Endothelial cell of umbilical vein (primary cell): ENCODE results near the gene DMD. TPM values are rescaled to one million over a fixed set of nuclear protein-coding genes. Genes with fewer than 3 reads are reported as not detected.

Experiments
- BruUV-seq: library from RNA; stranded (reverse); fragments of 400-500 nt; replicated peaks from 2 replicates; lab custom pipeline; 2021; lab: Mats Ljungman, UMichigan
- CTCF ChIA-PET: fragments of 300-600, 350-600 bp; sonication (Branson Sonifier 250); formaldehyde crosslinking; loops from one replicate; lab custom pipeline; 2021; ENCODE audit warnings: antibody characterized with exemption, inconsistent platforms; lab: Charles Lee
- POLR2A ChIA-PET: fragments of 300-600, 350-600 bp; sonication (Branson Sonifier 250); formaldehyde crosslinking; loops from one replicate; lab custom pipeline; 2021; ENCODE audit warnings: antibody characterized with exemption, inconsistent platforms; lab: Charles Lee
- DNase-seq: peaks from one replicate; pipeline ENCODE4 v3.0.0-alpha.2; 2011; ENCODE audit warnings: low read depth, low spot score
- FAIRE-seq: peaks from 2 replicates; lab custom pipeline; 2011; peaks lifted over from hg19 to GRCh38; lab: Jason Lieb, UNC
- H2AFZ ChIP-seq: 2 replicates; pipeline ENCODE4 v1.6.0; 2012; ENCODE audit warnings: low read depth, low read length, control low read depth, inconsistent platforms
- H3K27ac ChIP-seq: 2 replicates; pipeline ENCODE4 v1.5.1; 2011; ENCODE audit warnings: low read depth, mild to moderate bottlenecking, control low read depth, low read length, moderate library complexity; ENCODE audit not compliant: insufficient read depth
- H3K27me3 ChIP-seq, 2 experiments: 2 replicates each; pipeline versions ENCODE4 v1.6.0 to v1.6.1; 2011; ENCODE audit warnings: low read length in 2 of 2, mixed read lengths in 1 of 2; ENCODE audit not compliant: control insufficient read depth in 2 of 2, insufficient read depth in 2 of 2
- H3K36me3 ChIP-seq, 2 experiments: 2 replicates in 1 of 2; 3 replicates in 1 of 2; pipeline ENCODE4 v1.5.1; 2011; ENCODE audit warnings: low read length in 2 of 2, mild to moderate bottlenecking in 1 of 2, moderate library complexity in 1 of 2; ENCODE audit not compliant: control insufficient read depth in 2 of 2, insufficient read depth in 2 of 2; ENCODE audit errors: extremely low read depth in 1 of 2
- H3K4me1 ChIP-seq: 3 replicates; pipeline ENCODE4 v1.5.1; 2011; ENCODE audit warnings: mild to moderate bottlenecking, low read length; ENCODE audit not compliant: control insufficient read depth, insufficient read depth; ENCODE audit errors: extremely low read depth
- H3K4me2 ChIP-seq: 2 replicates; pipeline ENCODE4 v1.6.1; 2011; ENCODE audit warnings: low read length, control low read depth, mixed read lengths; ENCODE audit not compliant: insufficient read depth
- H3K4me3 ChIP-seq, 3 experiments: fragments of 200-600 bp in 1 of 3; sonication (generic), shearing (Covaris generic) in 1 of 3; replicated peaks in 1 of 3; 2 replicates each; pipeline ENCODE4 v1.5.1; 2011 to 2016; ENCODE audit warnings: control low read depth in 3 of 3, low read length in 3 of 3, mild to moderate bottlenecking in 2 of 3, inconsistent platforms in 1 of 3, low read depth in 1 of 3, moderate library complexity in 1 of 3; ENCODE audit not compliant: insufficient read depth in 1 of 3
- H3K79me2 ChIP-seq: 2 replicates; pipeline ENCODE4 v1.6.0; 2012; ENCODE audit warnings: low read length, inconsistent platforms; ENCODE audit not compliant: control insufficient read depth, insufficient read depth
- H3K9ac ChIP-seq: replicated peaks from 2 replicates; pipeline ENCODE3; 2011; ENCODE audit warnings: low read length, control low read depth; ENCODE audit not compliant: insufficient read depth; ENCODE audit errors: extremely low read depth
- H3K9me1 ChIP-seq: replicated peaks from 3 replicates; pipeline ENCODE4 v1.6.0; 2011; ENCODE audit warnings: mild to moderate bottlenecking, low read length; ENCODE audit not compliant: control insufficient read depth, insufficient read depth; ENCODE audit errors: extremely low read depth
- H3K9me3 ChIP-seq: replicated peaks from 2 replicates; pipeline ENCODE4 v1.5.1; 2012; ENCODE audit warnings: low read length, inconsistent platforms; ENCODE audit not compliant: control insufficient read depth, insufficient read depth
- H4K20me1 ChIP-seq: replicated peaks from 2 replicates; pipeline ENCODE3; 2011; ENCODE audit warnings: mild to moderate bottlenecking, low read length; ENCODE audit not compliant: control insufficient read depth, insufficient read depth; ENCODE audit errors: extremely low read depth
- EZH2 ChIP-seq: IDR thresholded peaks from 2 replicates; pipeline ENCODE4 v1.6.1; 2012; ENCODE audit warnings: borderline replicate concordance, low read depth, mild to moderate bottlenecking, moderate library complexity, low read length, inconsistent platforms; ENCODE audit not compliant: severe bottlenecking
- FOS ChIP-seq: IDR thresholded peaks from 2 replicates; pipeline ENCODE4 v1.6.1; 2011; ENCODE audit warnings: mild to moderate bottlenecking, low read length, moderate library complexity, borderline replicate concordance; ENCODE audit not compliant: insufficient read depth
- GATA2 ChIP-seq: IDR thresholded peaks from 2 replicates; pipeline ENCODE4 v1.7.0; 2011; ENCODE audit warnings: low read depth, mild to moderate bottlenecking, moderate library complexity, mixed read lengths, low read length; ENCODE audit not compliant: insufficient read length, insufficient read depth
- JUN ChIP-seq: IDR thresholded peaks from 2 replicates; pipeline ENCODE4 v1.6.1; 2011; ENCODE audit warnings: borderline replicate concordance, low read depth; ENCODE audit not compliant: insufficient read length, insufficient read depth
- MYC ChIP-seq: IDR thresholded peaks from one replicate; pipeline ENCODE4 v1.6.1; 2011; ENCODE audit warnings: mild to moderate bottlenecking, low read depth, low read length
- POLR2A ChIP-seq: IDR thresholded peaks from 2 replicates; pipeline ENCODE4 v1.6.1; 2012; ENCODE audit warnings: low read depth, mild to moderate bottlenecking, control low read depth, low read length
- POLR2AphosphoS5 ChIP-seq: IDR thresholded peaks from 2 replicates; pipeline ENCODE4 v1.6.1; 2012; ENCODE audit warnings: low read depth, mild to moderate bottlenecking, control low read depth, low read length, moderate library complexity; ENCODE audit not compliant: insufficient read depth
- dilution Hi-C: fragments of 300-500 bp; cut with MboI; formaldehyde crosslinking; loops from one replicate; pipeline ENCODE4 v1.15.0; 2019; ENCODE audit warnings: low sequenced_read_pairs; ENCODE audit not compliant: extremely low pct_ligation_motif_present
- intact Hi-C: fragments of 100-400 bp; cut with micrococcal nuclease; formaldehyde crosslinking; loops from one replicate; pipeline ENCODE4 v1.10.0; 2022
- microRNA-seq: library from miRNA; unstranded; fragments of <30 nt; microRNA quantifications from one replicate; pipeline ENCODE4 v1.2.0, GENCODE V29; 2021; ENCODE audit warnings: borderline number of aligned reads, borderline replicate concordance
- polyA plus RNA-seq, 4 experiments: library from polyadenylated mRNA; depleted of rRNA in 3 of 4; stranded (reverse) in 3 of 4; unstranded in 1 of 4; fragments of >200 nt; gene quantifications; 2 replicates each; pipeline versions ENCODE4 v1.2.1 to v1.2.3, GENCODE V29; 2011 to 2012; ENCODE audit warnings: missing spikeins in 1 of 4
- small RNA-seq: library from RNA; depleted of rRNA; stranded (forward); fragments of <200 nt; gene quantifications from one replicate; pipeline ENCODE3, GENCODE V24; 2012; ENCODE audit warnings: low replicate concordance, low read depth; ENCODE audit not compliant: insufficient read depth, insufficient read length
- total RNA-seq: library from RNA; stranded (reverse); gene quantifications from 2 replicates; pipeline ENCODE4 v1.2.3, GENCODE V29; 2021
- TF ChIP-seq, protein P1 (sequence below), 2 donors: IDR thresholded peaks; 1 replicate in 1 of 2; 2 replicates in 1 of 2; pipeline ENCODE4 v1.5.1; 2011; ENCODE audit warnings: low read length in 2 of 2, mild to moderate bottlenecking in 2 of 2, moderate library complexity in 2 of 2, control low read depth in 1 of 2, inconsistent platforms in 1 of 2, low read depth in 1 of 2; ENCODE audit not compliant: insufficient read depth in 1 of 2; ENCODE audit errors: extremely low read depth in 1 of 2
- TF ChIP-seq, protein P2 (sequence below): IDR thresholded peaks from 2 replicates; pipeline ENCODE4 v1.6.1; 2011; ENCODE audit not compliant: insufficient read depth, insufficient read length

The DMD gene
- total and polyA plus RNA-seq, 2 donors (not counting 3 experiments of a cell fraction or from before 2014, with no cell fraction given) = 7.3 to 9.0 TPM

DNA sequence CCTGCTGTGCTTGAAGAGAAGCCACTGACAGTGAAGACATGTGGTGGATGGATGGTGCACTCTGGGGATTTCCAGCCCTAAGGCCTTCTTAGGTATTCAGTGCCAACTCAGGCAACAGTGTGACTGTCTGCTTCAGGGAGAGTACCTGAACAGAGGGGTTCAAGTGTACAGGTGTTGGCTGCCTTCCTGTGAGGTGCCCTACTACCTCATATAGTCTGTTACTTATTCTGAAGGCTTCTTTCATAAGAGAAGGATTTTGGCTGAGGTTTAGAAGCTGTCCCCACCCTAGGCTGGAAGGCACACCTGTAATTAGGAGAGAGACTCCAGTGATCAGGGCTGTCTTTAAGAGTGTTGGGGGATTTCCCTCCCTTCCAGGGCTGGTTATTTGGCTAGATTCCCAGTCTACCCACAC is 2141.3 kb downstream of the DMD start:
- Histone ChIP-seq H3K9me1 (no peaks in the 10 kb centered on the region), H3K4me3 (no peak overlapping the region), H3K4me1 (no peaks in the 10 kb centered on the region), H3K4me2 (no peak overlapping the region), H3K27ac (no peak overlapping the region), H3K9ac (no peak overlapping the region), H3K36me3 (no peaks in the 10 kb centered on the region), H3K79me2 (no peaks in the 10 kb centered on the region), H2AFZ (no peak overlapping the region), H4K20me1 (no peaks in the 10 kb centered on the region), H3K9me3 (no peaks in the 10 kb centered on the region), H3K27me3 (no peaks in the 10 kb centered on the region)
- no peak for FAIRE-seq
- CTCF ChIA-PET = no interaction called here
- BruUV-seq = no TSS peak
- intact Hi-C loops = no loop called here
- no peak for DNase-seq
- POLR2A ChIA-PET = no interaction called here
- TF ChIP-seq, protein P1, sequence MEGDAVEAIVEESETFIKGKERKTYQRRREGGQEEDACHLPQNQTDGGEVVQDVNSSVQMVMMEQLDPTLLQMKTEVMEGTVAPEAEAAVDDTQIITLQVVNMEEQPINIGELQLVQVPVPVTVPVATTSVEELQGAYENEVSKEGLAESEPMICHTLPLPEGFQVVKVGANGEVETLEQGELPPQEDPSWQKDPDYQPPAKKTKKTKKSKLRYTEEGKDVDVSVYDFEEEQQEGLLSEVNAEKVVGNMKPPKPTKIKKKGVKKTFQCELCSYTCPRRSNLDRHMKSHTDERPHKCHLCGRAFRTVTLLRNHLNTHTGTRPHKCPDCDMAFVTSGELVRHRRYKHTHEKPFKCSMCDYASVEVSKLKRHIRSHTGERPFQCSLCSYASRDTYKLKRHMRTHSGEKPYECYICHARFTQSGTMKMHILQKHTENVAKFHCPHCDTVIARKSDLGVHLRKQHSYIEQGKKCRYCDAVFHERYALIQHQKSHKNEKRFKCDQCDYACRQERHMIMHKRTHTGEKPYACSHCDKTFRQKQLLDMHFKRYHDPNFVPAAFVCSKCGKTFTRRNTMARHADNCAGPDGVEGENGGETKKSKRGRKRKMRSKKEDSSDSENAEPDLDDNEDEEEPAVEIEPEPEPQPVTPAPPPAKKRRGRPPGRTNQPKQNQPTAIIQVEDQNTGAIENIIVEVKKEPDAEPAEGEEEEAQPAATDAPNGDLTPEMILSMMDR (IDR thresholded peaks at IDR 0.05; ENCODE audit: extremely low read depth in 1 of 2, insufficient read depth in 1 of 2, low read depth in 1 of 2, low read length in 2 of 2) = no peak
- TF ChIP-seq, protein P2, sequence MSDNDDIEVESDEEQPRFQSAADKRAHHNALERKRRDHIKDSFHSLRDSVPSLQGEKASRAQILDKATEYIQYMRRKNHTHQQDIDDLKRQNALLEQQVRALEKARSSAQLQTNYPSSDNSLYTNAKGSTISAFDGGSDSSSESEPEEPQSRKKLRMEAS = no peak
- TF ChIP-seq GATA2 (no peak), EZH2 (no peak), FOS (no peak), POLR2AphosphoS5 (no peak), POLR2A (no peak), JUN (no peak), MYC (no peak)
- dilution Hi-C loops = no loop called here

Small RNAs within 50 kb of the gene (microRNA-seq; reads per million reads assigned to microRNA genes)
- not detected for gene MIR3915
- not detected for gene MIR548F5

Small RNAs within 50 kb of the gene (small RNA-seq; reads per million reads assigned to genes)
- gene MIR3915 (not detected), gene MIR548F5 (not detected), gene RNA5SP501 (not detected), gene RNU6-894P (not detected)
